Tibial artery (tissue), 4 donors: Measurements from ENCODE around the gene CSF3R.

Experiments
- DNase-seq, 2 donors: peaks; one replicate each; pipeline ENCODE4 v3.0.0-alpha.2; 2019
- H3K27ac ChIP-seq, 2 donors: fragments of 200-600 bp; sonication (generic) in 1 of 2; 1 replicate in 1 of 2; 2 replicates in 1 of 2; pipeline ENCODE4 v1.5.1; 2018 to 2019; ENCODE audit warnings: mild to moderate bottlenecking in 1 of 2
- H3K27me3 ChIP-seq, 2 donors: fragments of 200-600 bp; sonication (generic) in 1 of 2; one replicate each; pipeline versions ENCODE4 v1.5.1 to v1.6.0; 2016 to 2019
- H3K36me3 ChIP-seq, 3 donors: fragments of 200-600 bp; sonication (generic) in 2 of 3; one replicate each; pipeline ENCODE4 v1.5.1; 2016 to 2019; ENCODE audit warnings: mild to moderate bottlenecking in 2 of 3
- H3K4me1 ChIP-seq, 4 donors: fragments of 200-600 bp; sonication (generic) in 2 of 4; 1 replicate in 3 of 4; 2 replicates in 1 of 4; pipeline ENCODE4 v1.5.1; 2016 to 2019
- H3K4me3 ChIP-seq, 2 donors: fragments of 200-600 bp; sonication (generic) in 1 of 2; 1 replicate in 1 of 2; 2 replicates in 1 of 2; pipeline ENCODE4 v1.5.1; 2018 to 2019; ENCODE audit warnings: mild to moderate bottlenecking in 2 of 2
- H3K9me3 ChIP-seq, 3 donors: fragments of 200-600 bp; sonication (generic) in 1 of 3; one replicate each; pipeline ENCODE4 v1.5.1; 2016 to 2019
- intact Hi-C: fragments of 100-400 bp; cut with DNase I; formaldehyde crosslinking; loops from one replicate; pipeline ENCODE4 v1.15.0; 2023; ENCODE audit warnings: low total_unique reads
- TF ChIP-seq, protein P1 (sequence below), 2 experiments: fragments of 200-600 bp in 1 of 2; fragments of 450-650 bp in 1 of 2; IDR thresholded peaks; one replicate each; pipeline ENCODE4 v1.5.1; 2017 to 2019; ENCODE audit warnings: antibody characterized with exemption in 2 of 2, mild to moderate bottlenecking in 1 of 2, moderate library complexity in 1 of 2

Gene CSF3R

DNA sequence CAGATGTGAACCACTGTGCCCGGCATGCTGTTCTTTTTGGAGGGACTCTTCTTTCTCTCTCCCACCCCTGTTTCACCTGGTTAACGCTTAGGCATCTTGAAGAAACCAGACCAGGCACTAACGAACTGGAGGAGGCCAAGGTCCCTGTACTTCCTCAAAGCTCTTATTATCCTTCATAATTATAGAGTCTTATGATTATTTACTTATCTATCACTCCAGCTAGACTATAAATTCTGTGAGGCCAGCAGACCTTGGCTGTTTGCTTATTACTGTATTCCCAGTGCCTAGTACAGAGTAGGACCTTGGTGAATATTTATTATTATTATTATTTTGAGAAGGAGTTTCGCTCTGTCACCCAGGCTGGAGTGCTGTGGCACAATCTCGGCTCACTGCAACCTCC, 5.8 kb downstream of the CSF3R start:
- TF ChIP-seq, protein P1, sequence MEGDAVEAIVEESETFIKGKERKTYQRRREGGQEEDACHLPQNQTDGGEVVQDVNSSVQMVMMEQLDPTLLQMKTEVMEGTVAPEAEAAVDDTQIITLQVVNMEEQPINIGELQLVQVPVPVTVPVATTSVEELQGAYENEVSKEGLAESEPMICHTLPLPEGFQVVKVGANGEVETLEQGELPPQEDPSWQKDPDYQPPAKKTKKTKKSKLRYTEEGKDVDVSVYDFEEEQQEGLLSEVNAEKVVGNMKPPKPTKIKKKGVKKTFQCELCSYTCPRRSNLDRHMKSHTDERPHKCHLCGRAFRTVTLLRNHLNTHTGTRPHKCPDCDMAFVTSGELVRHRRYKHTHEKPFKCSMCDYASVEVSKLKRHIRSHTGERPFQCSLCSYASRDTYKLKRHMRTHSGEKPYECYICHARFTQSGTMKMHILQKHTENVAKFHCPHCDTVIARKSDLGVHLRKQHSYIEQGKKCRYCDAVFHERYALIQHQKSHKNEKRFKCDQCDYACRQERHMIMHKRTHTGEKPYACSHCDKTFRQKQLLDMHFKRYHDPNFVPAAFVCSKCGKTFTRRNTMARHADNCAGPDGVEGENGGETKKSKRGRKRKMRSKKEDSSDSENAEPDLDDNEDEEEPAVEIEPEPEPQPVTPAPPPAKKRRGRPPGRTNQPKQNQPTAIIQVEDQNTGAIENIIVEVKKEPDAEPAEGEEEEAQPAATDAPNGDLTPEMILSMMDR (IDR thresholded peaks at IDR 0.05) = no peak

DNA sequence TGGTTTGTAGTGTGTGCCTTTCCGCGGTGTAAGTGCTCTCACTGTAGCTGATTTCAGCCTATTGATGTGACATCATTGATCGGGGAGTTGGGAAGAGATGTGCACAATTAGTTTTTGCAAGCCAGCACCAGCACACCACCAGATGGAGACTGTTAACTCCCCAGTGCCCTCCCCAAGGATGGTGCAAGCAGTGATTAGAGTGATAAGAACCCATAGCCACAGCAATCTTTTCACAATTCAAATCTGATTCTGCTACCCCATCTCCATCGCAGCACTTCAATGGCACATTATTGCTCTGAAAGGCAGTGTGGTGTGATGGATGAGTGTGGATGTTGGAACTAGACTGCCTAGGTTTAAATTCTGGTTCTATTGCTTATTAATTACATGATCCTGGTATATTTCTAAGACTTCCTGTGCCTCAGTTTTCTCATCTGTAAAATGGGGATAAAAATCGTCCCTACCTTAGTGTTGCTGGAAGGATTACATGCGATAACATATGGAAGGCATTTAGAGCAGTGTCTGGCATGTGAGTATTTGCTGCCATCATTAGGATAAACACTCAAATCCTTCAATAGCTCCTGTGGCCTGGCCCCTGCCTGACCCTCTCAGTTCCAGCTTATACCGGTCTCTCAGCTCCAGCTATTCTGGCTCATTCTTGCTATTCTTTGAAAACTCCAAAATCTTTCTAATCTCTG, 6.7 kb downstream of the CSF3R start:
- TF ChIP-seq, protein P1 (IDR thresholded peaks at IDR 0.05) = no peak
- intact Hi-C loops = no loop called here
- no peaks in the 10 kb centered on the region for H3K4me1 ChIP-seq
- no peak for DNase-seq
- no peaks in the 10 kb centered on the region for H3K9me3 ChIP-seq
- H3K4me3 ChIP-seq = no peak overlapping the region
- H3K36me3 ChIP-seq = no peaks in the 10 kb centered on the region
- no peak overlapping the region for H3K27ac ChIP-seq
- peaks cover 0 to 29% of the 10 kb centered on the region in 2 donors for H3K27me3 ChIP-seq

More for the DNA sequence above, 5.8 kb downstream of the CSF3R start:
- Histone ChIP-seq H3K4me3 (no peak overlapping the region), H3K36me3 (no peaks in the 10 kb centered on the region), H3K9me3 (no peaks in the 10 kb centered on the region), H3K4me1 (no peaks in the 10 kb centered on the region), H3K27ac (no peak overlapping the region), H3K27me3 (peaks cover 0 to 37% of the 10 kb centered on the region in 2 donors)
- DNase-seq = no peak
- intact Hi-C loops = no loop called here

DNA sequence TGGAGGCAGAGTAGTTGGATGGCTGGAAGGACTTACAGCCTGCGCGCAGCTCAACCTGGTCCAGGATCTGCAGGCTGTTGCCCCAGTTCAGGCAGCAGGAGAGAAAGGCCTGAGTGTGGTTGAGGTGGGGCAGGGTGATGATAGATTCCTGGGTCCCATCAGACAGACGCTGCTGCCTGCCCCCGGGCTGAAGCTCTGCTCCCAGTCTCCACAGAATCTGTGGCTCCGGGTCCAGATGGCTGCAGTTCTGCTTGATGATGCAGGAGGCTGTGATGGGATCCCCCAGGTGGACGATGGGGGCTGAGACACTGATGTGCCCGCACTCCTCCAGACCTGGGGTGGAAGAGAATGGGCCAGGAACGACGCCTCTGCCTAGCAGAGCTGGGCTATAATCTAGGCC, 7.4 kb downstream of the CSF3R start:
- no peaks in the 10 kb centered on the region for H3K4me1 ChIP-seq
- peaks cover 0 to 23% of the 10 kb centered on the region in 2 donors for H3K27me3 ChIP-seq
- intact Hi-C loops = no loop called here
- H3K9me3 ChIP-seq = no peaks in the 10 kb centered on the region
- no peak overlapping the region for H3K4me3 ChIP-seq
- no peak overlapping the region for H3K27ac ChIP-seq
- H3K36me3 ChIP-seq = no peaks in the 10 kb centered on the region
- TF ChIP-seq, protein P1 (IDR thresholded peaks at IDR 0.05) = no peak
- DNase-seq = no peak

DNA sequence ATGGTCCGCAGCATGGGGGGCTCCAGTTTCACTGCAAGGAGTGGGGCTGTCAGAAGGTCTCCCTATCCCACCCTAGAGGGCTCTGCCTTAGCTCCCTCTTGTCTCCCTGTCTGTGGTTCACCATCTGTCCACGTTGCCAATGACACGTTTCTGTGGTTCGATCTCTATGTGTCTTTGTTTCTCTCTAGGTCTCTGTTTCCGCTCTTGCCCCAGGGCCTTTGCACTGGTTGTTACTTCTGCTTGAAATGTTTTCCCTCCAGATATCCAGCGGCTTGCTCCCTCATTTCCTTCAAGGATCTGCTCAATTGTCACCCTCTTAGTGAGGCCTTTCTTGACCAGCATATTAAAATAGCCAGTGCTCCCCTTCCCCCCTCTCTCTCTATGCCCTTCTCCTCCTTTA, 10.1 kb downstream of the CSF3R start:
- no peaks in the 10 kb centered on the region for H3K9me3 ChIP-seq
- intact Hi-C loops = no loop called here
- no peaks in the 10 kb centered on the region for H3K4me1 ChIP-seq
- no peak for DNase-seq
- H3K27ac ChIP-seq = no peak overlapping the region
- no peaks in the 10 kb centered on the region for H3K36me3 ChIP-seq
- TF ChIP-seq, protein P1 (IDR thresholded peaks at IDR 0.05) = no peak
- no peak overlapping the region for H3K4me3 ChIP-seq
- peaks cover 0 to 11% of the 10 kb centered on the region in 2 donors for H3K27me3 ChIP-seq

DNA sequence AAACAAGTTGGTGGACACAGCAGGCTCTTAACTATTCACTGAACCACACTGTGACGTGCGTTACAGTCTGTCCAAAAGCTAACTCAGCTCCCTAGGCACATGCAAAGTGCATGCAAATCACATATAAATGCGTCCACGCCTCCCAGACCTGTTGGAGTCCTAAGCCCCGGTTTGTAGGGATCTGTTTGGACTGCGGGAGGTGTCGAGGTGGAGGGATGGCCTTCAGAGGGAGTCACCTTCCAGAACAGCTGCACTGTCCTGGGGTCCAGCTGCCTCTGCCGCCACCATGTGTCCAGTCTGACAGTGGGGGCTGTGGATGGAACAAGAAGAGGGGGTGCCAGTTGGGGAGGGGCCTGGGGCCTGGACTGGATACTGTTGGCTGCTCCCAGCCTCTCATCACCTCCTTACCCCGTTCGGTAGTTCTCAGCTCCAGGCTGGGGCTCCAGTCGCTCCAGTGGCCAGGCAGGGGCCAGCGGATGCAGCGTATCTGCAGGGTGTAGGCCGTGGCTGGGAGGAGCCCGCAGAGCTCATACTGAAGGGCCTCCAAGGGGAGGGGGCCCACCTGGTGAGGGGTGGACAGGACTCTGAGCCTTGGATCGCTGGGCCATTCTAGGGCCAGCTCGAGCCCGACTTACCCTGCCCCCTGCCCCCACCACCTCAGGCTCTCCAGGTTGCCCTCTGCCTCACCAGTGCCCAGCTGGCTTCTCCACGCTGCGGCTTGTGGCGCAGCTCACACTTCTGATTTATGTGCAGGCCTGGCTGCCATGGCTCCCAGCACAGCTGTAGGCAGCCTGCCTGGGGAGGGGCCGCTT, 10.7 kb downstream of the CSF3R start:
- no peak overlapping the region for H3K27ac ChIP-seq
- TF ChIP-seq, protein P1 (IDR thresholded peaks at IDR 0.05) = no peak
- no peaks in the 10 kb centered on the region for H3K36me3 ChIP-seq
- H3K27me3 ChIP-seq = peaks cover 0 to 7% of the 10 kb centered on the region in 2 donors
- DNase-seq = no peak
- H3K4me3 ChIP-seq = no peak overlapping the region
- intact Hi-C loops = no loop called here
- no peaks in the 10 kb centered on the region for H3K9me3 ChIP-seq
- no peaks in the 10 kb centered on the region for H3K4me1 ChIP-seq
